ENCODE data around the gene KLHL20. TPM values are rescaled to one million over a fixed set of nuclear protein-coding genes. Genes with fewer than 3 reads are reported as not detected.

The KLHL20 gene
- total RNA-seq, 1 experiment from 2014 or later, result 11.4 TPM

DNA sequence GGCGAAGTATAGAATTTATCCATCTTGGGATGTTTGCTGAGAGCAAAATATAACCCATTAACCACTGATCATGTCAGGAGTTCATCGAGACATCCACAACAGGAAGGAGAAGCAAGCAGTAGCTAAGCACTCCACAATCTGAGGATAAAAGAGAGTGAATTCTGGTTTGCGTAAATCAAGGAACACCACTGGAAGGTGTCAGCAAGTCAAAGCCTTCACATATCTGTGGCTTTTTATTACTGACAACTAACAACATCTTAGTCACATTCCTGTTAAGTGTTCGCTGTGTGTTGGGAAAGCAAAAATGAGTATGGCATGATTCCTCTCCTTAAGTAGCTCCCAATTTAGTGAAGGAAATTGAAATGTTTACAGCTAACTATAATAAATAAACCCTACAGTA, 65.2 kb downstream of the KLHL20 start:
- H3K36me3 ChIP-seq (ENCODE audit: control insufficient read depth, insufficient read depth, low read length), result peaks cover 3% of the 10 kb centered on the region; the same call in 1 of the 2 replicates
- CTCF ChIA-PET, result interaction anchor here (0.6 kb wide), 1 partner anchor 15 kb away, joined by 5 read pairs; no protein-coding TSS in a partner anchor
- H3K4me1 ChIP-seq (ENCODE audit: control insufficient read depth, insufficient read depth, low read length), result no peaks in the 10 kb centered on the region
- POLR2A ChIA-PET, result interaction anchor here (0.6 kb wide), 1 partner anchor 9 kb away, joined by 5 read pairs; no protein-coding TSS in a partner anchor
- BruUV-seq (replicated peaks), result no TSS peak
- H3K9me3 ChIP-seq (ENCODE audit: control insufficient read depth, insufficient read depth, low read depth, low read length), result no peaks in the 10 kb centered on the region
- H3K4me3 ChIP-seq (ENCODE audit: low read depth in 2 of 2, low read length in 2 of 2), result no peak overlapping the region
- no peak for ATAC-seq
- no peaks in the 10 kb centered on the region for H3K27me3 ChIP-seq (ENCODE audit: control insufficient read depth, insufficient read depth, low read length)
- H3K27ac ChIP-seq (ENCODE audit: low read length), result no peak overlapping the region
- TF ChIP-seq POLR2AphosphoS5 (IDR thresholded peaks at IDR 0.05; ENCODE audit: low read depth, low read length) (no peak), TCF7L2 (IDR thresholded peaks at IDR 0.05; ENCODE audit: low read depth, low read length) (no peak), SIN3A (IDR thresholded peaks at IDR 0.05; ENCODE audit: borderline replicate concordance, insufficient read depth, low read depth, low read length) (no peak)
- TF ChIP-seq, protein P1, sequence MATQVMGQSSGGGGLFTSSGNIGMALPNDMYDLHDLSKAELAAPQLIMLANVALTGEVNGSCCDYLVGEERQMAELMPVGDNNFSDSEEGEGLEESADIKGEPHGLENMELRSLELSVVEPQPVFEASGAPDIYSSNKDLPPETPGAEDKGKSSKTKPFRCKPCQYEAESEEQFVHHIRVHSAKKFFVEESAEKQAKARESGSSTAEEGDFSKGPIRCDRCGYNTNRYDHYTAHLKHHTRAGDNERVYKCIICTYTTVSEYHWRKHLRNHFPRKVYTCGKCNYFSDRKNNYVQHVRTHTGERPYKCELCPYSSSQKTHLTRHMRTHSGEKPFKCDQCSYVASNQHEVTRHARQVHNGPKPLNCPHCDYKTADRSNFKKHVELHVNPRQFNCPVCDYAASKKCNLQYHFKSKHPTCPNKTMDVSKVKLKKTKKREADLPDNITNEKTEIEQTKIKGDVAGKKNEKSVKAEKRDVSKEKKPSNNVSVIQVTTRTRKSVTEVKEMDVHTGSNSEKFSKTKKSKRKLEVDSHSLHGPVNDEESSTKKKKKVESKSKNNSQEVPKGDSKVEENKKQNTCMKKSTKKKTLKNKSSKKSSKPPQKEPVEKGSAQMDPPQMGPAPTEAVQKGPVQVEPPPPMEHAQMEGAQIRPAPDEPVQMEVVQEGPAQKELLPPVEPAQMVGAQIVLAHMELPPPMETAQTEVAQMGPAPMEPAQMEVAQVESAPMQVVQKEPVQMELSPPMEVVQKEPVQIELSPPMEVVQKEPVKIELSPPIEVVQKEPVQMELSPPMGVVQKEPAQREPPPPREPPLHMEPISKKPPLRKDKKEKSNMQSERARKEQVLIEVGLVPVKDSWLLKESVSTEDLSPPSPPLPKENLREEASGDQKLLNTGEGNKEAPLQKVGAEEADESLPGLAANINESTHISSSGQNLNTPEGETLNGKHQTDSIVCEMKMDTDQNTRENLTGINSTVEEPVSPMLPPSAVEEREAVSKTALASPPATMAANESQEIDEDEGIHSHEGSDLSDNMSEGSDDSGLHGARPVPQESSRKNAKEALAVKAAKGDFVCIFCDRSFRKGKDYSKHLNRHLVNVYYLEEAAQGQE (IDR thresholded peaks at IDR 0.05; ENCODE audit: insufficient read depth in 1 of 2, low read depth in 2 of 2, low read length in 1 of 2), result no peak
- TF ChIP-seq, protein P2, sequence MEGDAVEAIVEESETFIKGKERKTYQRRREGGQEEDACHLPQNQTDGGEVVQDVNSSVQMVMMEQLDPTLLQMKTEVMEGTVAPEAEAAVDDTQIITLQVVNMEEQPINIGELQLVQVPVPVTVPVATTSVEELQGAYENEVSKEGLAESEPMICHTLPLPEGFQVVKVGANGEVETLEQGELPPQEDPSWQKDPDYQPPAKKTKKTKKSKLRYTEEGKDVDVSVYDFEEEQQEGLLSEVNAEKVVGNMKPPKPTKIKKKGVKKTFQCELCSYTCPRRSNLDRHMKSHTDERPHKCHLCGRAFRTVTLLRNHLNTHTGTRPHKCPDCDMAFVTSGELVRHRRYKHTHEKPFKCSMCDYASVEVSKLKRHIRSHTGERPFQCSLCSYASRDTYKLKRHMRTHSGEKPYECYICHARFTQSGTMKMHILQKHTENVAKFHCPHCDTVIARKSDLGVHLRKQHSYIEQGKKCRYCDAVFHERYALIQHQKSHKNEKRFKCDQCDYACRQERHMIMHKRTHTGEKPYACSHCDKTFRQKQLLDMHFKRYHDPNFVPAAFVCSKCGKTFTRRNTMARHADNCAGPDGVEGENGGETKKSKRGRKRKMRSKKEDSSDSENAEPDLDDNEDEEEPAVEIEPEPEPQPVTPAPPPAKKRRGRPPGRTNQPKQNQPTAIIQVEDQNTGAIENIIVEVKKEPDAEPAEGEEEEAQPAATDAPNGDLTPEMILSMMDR (IDR thresholded peaks at IDR 0.05), result no peak
- in situ Hi-C loops (cut with HindIII; ENCODE audit: low pct_unique_long_range_greater_than_20kb, low sequenced_read_pairs), result no loop called here
- intact Hi-C loops (cut with micrococcal nuclease; ENCODE audit: unreplicated experiment), result no loop called here
- DNase-seq (ENCODE audit: low read depth, low spot score), result no peak

DNA sequence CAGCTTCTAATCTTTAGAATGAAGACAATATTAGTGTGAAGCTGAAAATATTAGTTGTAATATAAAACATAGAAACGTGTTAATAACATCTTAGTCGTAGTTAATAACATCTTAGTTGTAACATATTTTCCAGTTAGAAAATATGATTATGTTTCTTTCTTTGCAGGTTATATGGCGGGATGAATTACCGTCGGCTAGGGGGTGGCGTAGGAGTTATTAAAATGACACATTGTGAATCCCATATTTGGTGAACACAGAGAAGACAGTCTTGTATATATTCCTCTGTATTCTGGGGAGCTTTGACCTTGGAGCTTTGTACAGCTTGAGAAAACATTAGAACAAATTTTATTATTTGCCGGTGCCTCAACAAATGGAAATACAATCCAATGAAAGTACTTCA, 70.2 kb downstream of the KLHL20 start:
- intact Hi-C loops (cut with micrococcal nuclease; ENCODE audit: unreplicated experiment) (no loop called here), in situ Hi-C loops (cut with HindIII; ENCODE audit: low pct_unique_long_range_greater_than_20kb, low sequenced_read_pairs) (no loop called here)
- Histone ChIP-seq H3K9me3 (ENCODE audit: control insufficient read depth, insufficient read depth, low read depth, low read length) (no peaks in the 10 kb centered on the region), H3K4me3 (ENCODE audit: low read depth in 2 of 2, low read length in 2 of 2) (no peak overlapping the region), H3K36me3 (ENCODE audit: control insufficient read depth, insufficient read depth, low read length) (peaks cover 6% of the 10 kb centered on the region), H3K4me1 (ENCODE audit: control insufficient read depth, insufficient read depth, low read length) (no peaks in the 10 kb centered on the region), H3K27ac (ENCODE audit: low read length) (no peak overlapping the region), H3K27me3 (ENCODE audit: control insufficient read depth, insufficient read depth, low read length) (no peaks in the 10 kb centered on the region)
- ChIA-PET POLR2A (no interaction called here), CTCF (no interaction called here)
- TF ChIP-seq POLR2AphosphoS5 (IDR thresholded peaks at IDR 0.05; ENCODE audit: low read depth, low read length), result no peak
- TF ChIP-seq, protein P2 (IDR thresholded peaks at IDR 0.05), result no peak
- TF ChIP-seq SIN3A (IDR thresholded peaks at IDR 0.05; ENCODE audit: borderline replicate concordance, insufficient read depth, low read depth, low read length), result no peak
- TF ChIP-seq TCF7L2 (IDR thresholded peaks at IDR 0.05; ENCODE audit: low read depth, low read length), result no peak
- TF ChIP-seq, protein P1 (IDR thresholded peaks at IDR 0.05; ENCODE audit: insufficient read depth in 1 of 2, low read depth in 2 of 2, low read length in 1 of 2), result no peak
- DNase-seq (ENCODE audit: low read depth, low spot score), result no peak
- BruUV-seq (replicated peaks), result no TSS peak
- ATAC-seq, result no peak
